IPS DF 4.7 (cell line): ENCODE results near the gene PWWP2B.

Source experiments
- DNase-seq: peaks from one replicate; pipeline ENCODE4 v3.0.0-alpha.2; 2013; ENCODE audit warnings: low spot score; ENCODE audit errors: extremely low read depth

The PWWP2B gene

DNA sequence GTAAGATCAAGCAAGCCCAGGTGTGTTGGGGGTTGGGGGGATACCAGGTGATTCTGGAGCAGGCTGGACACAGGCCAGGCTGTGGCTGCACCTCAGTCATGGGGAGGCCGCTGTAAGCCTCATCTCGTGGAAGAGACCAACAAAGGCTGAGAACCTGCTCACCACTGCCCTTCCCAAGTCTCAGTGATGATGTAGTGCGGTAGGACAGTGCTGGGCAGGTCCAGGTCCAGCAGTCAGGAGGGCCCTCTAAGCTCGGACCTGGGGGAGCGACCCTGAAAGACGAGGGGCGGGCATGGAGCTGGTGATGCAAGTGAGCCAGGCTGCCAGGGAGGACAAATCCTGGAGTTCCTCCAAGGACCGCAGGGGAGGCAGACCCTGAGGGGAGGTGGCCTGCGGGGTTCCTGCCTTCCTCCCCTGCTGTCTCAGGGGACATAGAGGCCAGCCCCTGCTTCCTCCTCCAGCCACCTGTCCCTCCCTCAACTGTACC lies 3.3 kb upstream of the PWWP2B start:
- DNase-seq: no peak

DNA sequence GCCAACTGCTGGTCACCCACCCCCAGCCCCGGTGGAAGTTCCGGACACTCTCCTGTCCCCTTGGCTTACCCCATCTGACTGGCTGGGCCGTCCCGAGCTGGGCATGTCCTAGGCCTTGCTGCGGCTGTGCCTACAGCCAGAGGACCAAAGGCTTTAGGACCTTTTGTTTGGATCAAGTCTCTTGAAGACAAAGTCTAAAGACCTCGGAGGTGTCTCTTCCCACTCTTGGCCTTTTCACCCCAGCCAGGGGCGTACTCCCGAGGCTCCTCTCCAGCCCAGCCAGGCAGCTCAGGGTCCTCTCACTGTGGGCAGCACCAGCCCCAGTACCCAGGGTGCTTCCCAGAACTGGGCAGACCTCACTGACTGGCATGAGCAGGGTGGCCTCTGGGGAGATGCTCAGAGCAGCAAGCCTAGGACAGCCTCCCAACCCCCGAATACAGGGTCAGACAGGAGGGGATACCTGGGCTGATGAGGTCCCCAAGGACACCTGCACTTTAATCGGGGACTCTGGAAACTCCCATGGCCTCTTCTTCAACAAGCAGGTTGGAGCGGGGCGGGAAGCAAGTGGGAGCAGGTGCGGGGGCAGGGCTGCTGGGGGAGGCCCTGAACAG lies 2.7 kb upstream of the PWWP2B start:
- no peak for DNase-seq

GRCh38 chr10:132394936-132395703 lies 1.9 kb upstream of the PWWP2B start:
- no peak for DNase-seq

DNA sequence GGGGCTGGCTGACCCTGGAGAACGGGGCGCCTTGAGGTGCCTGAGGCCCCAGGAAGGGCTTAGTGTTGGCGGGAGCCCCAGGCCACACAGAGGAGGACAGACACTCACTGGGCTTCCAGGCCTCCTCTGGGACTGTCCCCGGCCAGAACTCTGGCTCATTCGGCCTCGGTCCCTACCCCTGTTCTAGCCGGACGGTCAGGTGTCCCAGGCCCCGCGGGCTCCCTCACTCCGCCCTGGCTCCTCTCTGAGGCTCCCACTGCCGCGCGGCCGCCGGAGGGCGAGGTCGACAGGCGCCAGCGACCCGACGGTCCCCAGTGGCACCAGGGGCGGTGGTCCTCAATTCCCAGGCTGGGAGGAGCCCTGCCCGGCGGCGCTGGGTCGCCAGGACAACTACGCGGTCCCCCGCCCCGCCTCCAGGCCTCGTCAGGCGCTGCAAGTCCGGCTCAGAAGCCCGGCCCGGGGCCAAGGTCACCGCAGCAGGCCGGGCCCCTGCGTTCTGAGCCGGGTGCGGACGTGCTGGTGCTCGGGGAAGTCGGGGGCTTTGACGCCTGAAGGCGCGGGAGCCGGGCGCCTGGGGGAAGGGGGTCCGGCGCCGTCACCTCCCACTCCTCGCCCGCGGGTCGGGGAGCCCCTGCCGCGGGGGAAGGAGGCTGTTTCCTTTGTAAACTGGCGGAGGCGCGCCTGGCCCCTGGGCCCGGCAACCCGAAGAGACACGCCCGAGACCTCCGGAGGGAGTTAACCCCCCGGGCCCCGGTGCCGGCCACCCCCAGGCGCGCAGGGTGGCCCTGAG lies 1.1 kb upstream of the PWWP2B start:
- DNase-seq: no peak

DNA sequence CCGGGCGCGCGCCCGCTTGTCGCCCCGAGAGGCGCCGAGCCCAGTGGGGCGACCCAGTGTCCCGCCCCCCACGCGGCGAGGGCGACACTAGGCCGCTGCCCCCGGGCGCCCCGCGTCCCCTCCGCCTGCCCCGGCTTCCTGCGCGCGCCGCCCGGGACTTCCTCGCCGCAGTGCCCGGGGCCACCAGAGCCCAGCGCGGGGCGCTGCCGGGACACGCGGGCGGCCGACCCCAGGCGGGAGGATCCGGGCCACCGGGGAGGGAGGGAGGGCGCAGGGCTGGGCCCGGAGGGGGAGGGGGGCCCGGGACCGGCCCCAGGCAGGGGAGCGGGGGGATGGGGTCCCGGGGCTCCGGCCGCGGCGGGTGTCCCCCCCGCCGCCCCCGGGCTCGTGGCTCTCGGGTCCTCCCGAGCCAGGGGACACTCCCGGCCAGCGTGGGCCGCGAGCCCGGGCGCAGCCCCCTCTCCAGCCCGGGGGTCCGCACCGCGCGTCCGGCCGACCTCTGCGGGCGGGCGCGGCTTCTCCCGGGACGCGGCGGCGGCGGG lies 435 bp upstream of the PWWP2B start:
- no peak for DNase-seq

GRCh38 chr10:132397671-132398565 lies 918 bp downstream of the PWWP2B start:
- no peak for DNase-seq

GRCh38 chr10:132398566-132398991 lies 1.6 kb downstream of the PWWP2B start:
- DNase-seq: no peak

GRCh38 chr10:132399117-132400035 lies 2.4 kb downstream of the PWWP2B start:
- no peak for DNase-seq

- no peak for DNase-seq
Measured at GRCh38 chr10:132400041-132400546, 3.1 kb downstream of the PWWP2B start.

DNA sequence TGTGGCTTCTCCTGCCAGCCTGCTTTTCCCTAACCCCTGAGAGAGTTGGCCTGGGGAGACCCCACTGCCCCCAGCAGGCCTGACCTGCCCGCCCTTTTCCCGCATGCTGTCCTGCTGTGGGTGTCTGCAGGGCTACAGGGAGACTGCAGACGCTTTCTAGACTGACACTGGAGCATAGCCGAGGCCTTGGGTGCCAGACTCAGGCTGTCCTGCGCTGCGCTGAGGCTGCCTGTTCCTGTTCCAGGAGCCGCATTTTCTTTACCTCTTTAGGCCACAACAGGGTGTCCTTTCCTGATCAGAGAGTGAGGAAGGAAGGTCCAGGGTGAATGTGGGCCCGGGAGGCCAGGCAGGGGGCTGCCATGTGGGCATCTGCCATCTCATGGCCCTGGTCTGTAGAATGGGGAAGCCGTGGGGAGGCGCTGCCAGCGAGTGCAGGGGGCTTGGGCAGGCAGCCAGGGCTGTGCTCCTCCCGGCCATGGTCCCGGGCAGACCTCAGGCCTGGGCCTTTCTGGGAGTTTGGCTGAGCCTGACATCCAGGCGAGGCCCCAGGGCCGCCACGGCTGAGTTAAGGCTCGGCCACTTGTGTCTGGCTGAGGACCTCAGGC lies 3.6 kb downstream of the PWWP2B start:
- DNase-seq: no peak

- no peak for DNase-seq
Measured at GRCh38 chr10:132401401-132402118, 4.6 kb downstream of the PWWP2B start.

DNA sequence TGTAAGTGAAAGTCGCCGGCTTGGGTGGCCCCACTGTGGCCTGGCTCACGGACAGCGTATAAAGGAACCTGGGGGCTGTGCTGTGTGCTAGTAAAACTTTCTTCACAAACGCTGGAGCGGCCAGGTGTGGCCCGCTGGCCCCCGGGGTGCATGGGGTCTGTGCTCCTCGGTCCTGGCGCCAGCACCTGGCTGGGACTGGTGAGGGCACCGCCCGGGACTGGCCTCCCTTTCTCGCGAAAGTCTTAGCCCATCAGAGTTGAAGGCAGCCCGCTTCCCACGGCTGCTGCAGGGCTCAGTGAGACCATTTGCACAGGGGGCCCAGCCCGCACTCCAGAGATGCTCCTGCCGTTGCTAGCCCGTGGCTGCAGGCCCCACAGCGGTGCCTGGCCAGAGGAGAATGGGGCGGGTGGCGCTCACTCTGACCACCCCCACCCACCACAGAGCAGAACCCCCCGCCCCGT lies 5.8 kb downstream of the PWWP2B start:
- no peak for DNase-seq

GRCh38 chr10:132403511-132404168 lies 6.6 kb downstream of the PWWP2B start:
- no peak for DNase-seq

DNA sequence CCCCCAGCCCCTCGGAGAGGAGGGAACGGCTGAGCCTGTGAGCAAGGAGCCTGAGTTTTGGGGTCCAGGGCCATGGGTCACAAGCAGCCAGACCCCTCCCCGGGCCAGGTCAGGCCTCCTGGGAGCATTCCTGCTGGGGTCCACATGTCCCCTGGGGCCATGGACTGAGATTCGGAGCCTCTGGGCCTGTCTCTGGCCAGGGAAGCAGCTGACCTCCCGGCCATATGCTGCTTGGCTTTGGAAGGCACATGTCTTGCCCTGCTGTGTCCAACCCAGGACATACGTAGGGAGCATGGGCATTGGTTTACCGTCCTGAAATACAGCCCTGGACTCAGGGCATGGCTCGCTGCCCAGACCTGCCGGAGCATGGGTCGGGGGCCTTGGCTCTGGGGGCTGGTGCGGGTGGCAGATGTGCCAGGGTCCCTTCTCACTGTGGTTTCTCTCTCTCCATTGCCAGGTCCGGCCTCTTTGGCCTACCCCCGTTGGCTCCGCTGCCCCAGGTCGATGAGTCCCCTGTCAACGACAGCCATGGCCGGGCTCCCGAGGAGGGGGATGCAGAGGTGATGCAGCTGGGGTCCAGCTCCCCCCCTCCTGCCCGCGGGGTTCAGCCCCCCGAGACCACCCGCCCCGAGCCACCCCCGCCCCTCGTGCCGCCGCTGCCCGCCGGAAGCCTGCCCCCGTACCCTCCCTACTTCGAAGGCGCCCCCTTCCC lies 7.3 kb downstream of the PWWP2B start:
- no peak for DNase-seq

DNA sequence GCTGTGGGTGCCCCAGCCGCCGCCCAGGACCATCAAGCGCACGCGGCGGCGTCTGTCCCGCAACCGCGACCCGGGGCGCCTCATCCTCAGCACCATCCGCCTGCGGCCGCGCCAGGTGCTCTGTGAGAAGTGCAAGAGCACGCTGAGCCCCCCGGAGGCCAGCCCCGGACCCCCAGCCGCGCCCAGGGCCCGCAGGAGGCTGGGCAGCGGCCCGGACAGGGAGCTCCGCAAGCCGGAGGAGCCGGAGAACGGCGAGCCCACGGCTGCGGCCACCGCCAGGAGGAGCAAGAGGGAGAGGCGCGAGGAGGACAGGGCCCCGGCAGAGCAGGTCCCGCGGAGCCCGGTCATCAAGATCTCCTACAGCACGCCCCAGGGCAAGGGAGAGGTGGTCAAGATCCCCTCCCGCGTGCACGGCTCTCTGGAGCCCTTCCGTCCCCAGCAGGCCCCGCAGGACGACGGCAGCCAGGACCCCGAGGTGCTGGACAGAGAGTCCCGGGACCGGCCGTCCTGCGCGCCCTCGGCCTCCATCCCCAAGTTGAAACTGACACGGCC lies 8.0 kb downstream of the PWWP2B start:
- no peak for DNase-seq

DNA sequence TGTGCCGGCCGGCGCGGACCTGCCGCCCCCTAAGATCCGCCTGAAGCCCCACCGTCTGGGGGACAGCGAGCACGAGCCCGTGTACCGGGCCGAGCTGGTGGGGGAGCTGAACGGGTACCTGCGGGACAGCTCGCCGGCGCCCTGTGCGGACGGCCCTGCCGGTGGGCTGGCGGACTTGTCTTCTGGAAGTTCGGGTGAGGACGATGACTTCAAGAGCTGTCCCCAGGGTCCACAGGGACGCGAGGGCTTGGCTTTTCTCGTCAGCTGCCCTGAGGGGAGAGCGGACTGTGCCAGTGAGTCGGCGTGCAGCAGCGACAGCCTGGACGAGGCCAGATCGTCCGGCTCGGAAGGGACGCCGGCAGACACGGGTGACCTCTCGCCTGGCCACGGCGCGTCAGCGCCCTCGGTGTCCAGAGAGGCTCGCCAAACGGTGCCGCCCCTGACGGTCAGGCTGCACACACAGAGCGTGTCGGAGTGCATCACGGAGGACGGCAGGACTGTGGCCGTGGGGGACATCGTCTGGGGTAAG lies 8.5 kb downstream of the PWWP2B start:
- no peak for DNase-seq

- DNase-seq: no peak
Measured at GRCh38 chr10:132406181-132406580, 9.2 kb downstream of the PWWP2B start.
